T-helper 2 cell treated with Interferon-gamma antibody and Interleukin-4, amounts not matched to agents 5 μg/mL and 100 μg/mL, for 36 hours (primary cell): ENCODE data around the gene TMEM9.
A peak's percentile ranks its signal among the peaks of the same experiment; 100 is the strongest.
"Not testable (repeated sequence)": the region's sequence is repeated elsewhere in the genome, so short reads cannot be mapped to it uniquely, and the experiment has no call there.

ENCODE experiments used
- DNase-seq: peaks from one replicate; pipeline ENCODE4 v3.0.0; 2021; ENCODE audit warnings: low spot score
- H3K27ac Mint-ChIP-seq: one replicate; pipeline ENCODE4 v1.8.0; 2021; ENCODE audit warnings: mild to moderate bottlenecking, mixed read lengths
- H3K27me3 Mint-ChIP-seq: one replicate; pipeline ENCODE4 v1.8.0; 2021; ENCODE audit warnings: low read depth, mixed read lengths
- H3K36me3 Mint-ChIP-seq: one replicate; pipeline ENCODE4 v1.8.0; 2021; ENCODE audit warnings: low read depth, mixed read lengths
- H3K4me1 Mint-ChIP-seq: one replicate; pipeline ENCODE4 v1.8.0; 2021; ENCODE audit warnings: low read depth, mixed read lengths
- H3K4me3 Mint-ChIP-seq: one replicate; pipeline ENCODE4 v1.8.0; 2022; ENCODE audit warnings: mild to moderate bottlenecking, moderate library complexity, mixed read lengths
- H3K9me3 Mint-ChIP-seq: one replicate; pipeline ENCODE4 v1.8.0; 2021; ENCODE audit warnings: mixed read lengths

TMEM9 gene

DNA sequence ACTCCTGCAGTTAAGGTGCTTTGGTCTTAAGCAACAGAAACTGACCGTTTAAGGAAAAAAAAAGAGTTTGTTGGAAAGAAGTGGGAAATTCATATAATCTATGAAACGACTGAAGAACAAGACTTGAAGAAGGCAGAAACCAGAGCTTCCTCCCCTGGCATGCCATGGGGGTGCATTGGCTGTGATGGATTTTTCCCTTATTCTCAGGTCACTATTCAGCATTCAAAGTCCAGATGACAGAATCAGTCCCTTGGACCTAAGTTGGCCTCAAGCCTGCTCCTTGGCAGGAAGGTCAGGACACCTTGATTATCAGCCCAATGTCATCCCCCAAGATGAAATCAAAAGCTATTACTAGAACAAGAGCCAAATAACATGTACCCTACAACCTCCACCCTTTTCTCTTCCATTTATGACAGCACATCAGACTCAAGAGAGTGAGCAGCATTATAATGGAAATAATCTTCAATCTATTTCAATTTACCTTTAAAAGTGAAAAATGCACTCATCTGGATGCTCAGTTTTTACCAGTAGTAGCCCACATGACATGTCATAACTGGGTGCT is 15.8 kb upstream of the TMEM9 start:
- DNase-seq: no peak
- Mint-ChIP-seq H3K36me3 (no peaks in the 10 kb centered on the region), H3K27ac (no peak overlapping the region), H3K4me3 (peak overlapping the region; percentile 72), H3K9me3 (no peaks in the 10 kb centered on the region), H3K27me3 (peaks cover 19% of the 10 kb centered on the region), H3K4me1 (peaks cover 6% of the 10 kb centered on the region)

DNA sequence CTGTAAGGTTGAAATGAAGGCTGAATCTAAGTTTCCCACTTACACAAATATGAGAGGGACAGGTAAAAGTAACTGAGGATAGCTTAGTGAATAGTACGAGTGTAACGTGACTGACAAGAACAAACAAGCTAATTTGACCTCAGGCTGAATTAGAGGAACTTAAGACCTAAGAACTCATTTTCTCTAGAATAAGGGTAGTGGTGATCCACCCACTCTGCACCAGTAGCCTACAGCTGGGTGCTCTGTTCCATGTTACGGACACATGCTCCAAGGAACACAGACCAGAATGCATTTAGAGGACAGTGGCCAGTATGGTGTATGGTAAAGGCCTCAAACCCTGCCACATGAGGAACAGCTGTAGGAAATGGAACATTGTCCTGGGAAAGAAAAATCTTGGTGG is 14.9 kb upstream of the TMEM9 start:
- H3K27ac Mint-ChIP-seq: no peak overlapping the region

DNA sequence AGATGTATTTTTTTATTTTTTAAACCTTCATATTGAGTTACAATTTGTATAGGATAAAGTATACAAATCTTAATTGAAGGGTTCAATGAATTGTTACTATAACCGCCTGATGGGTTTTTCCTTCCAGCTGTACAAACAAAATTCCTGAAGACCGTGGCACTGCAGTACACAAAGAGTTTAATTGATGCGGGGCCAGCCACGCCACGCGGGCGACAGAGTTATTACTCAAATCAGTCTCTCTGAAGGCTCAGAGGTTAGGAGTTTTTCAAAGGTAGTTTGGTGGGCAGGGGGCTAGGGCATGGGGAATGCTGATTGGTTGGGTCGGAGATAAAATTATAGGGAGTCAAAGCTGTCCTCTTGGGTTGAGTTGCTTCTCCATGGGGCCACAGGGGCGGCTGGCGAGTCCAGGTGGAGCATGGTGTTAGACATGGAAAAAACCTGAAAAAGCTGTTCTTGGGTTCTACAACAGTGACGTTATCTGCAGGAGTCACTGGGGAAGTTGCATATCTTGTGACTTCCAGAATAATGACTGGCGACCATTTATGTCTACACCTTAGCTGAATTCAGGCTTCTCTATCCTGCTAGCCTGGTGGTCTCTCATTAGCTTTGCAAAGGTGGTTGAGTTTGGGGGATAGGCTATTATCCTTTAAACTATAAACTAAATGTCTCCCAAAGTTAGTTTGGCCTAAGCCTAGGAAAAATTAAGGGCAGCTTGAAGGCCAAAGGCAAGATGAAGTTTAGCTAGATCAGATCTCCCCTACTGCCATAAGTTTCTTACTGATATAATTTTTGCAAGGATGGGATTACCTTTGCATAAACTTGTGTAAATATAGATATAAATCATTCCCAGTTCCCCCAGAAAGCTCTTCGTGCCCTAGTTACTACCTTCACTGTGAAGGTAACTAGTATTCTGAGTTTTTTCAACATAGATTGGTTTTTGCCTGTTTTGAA is 13.0 kb upstream of the TMEM9 start:
- no peaks in the 10 kb centered on the region for H3K9me3 Mint-ChIP-seq
- no peak overlapping the region for H3K4me3 Mint-ChIP-seq
- no peaks in the 10 kb centered on the region for H3K36me3 Mint-ChIP-seq
- H3K27ac Mint-ChIP-seq: no peak overlapping the region
- H3K4me1 Mint-ChIP-seq: peaks cover 6% of the 10 kb centered on the region
- peaks cover 26% of the 10 kb centered on the region for H3K27me3 Mint-ChIP-seq
- DNase-seq: no peak

More for the DNA sequence above, 14.9 kb upstream of the TMEM9 start:
- no peaks in the 10 kb centered on the region for H3K9me3 Mint-ChIP-seq
- no peaks in the 10 kb centered on the region for H3K36me3 Mint-ChIP-seq
- peaks cover 6% of the 10 kb centered on the region for H3K4me1 Mint-ChIP-seq
- H3K27me3 Mint-ChIP-seq: peaks cover 19% of the 10 kb centered on the region
- H3K4me3 Mint-ChIP-seq: no peak overlapping the region
- no peak for DNase-seq

DNA sequence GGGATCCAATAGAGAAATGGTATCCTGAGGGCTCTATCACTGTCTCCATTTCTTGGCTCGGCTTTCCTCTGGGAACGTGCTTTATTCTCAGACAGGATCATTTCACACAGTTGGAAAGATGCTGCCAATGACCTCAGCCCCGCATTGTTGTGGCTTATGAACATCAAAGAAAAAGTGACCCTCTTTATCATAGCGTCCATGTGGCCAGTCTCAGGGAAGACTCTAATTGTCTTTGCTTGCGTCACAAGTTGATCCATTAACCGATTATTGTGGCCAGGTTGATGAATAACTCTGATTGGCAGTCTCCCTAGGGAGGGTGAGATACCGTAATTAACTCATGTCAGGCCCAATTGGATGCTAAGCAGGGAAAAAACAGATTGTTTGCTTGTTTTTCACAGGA is 10.4 kb upstream of the TMEM9 start:
- no peaks in the 10 kb centered on the region for H3K9me3 Mint-ChIP-seq
- no peak overlapping the region for H3K27ac Mint-ChIP-seq
- H3K36me3 Mint-ChIP-seq: no peaks in the 10 kb centered on the region
- DNase-seq: no peak
- peaks cover 19% of the 10 kb centered on the region for H3K27me3 Mint-ChIP-seq
- H3K4me3 Mint-ChIP-seq: no peak overlapping the region
- H3K4me1 Mint-ChIP-seq: no peaks in the 10 kb centered on the region

DNA sequence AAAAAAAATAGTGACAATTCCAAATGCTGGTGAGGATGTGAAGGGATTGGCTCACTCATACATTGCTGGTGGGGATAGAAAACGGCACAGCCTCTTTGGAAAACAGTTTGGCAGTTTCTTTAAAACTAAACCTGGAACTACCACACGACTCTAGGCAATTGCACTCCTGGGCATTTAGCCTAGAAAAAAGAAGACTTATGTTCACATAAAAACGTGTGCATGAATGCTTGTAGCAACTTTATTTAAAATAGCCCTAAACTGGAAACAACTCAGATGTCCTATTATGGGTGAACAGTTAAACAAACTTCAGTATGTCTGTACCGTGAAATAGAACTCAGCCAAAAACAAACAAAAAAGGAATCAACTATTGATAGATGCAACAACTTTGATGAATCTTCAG is 9.4 kb upstream of the TMEM9 start:
- peaks cover 13% of the 10 kb centered on the region for H3K27me3 Mint-ChIP-seq
- H3K9me3 Mint-ChIP-seq: no peaks in the 10 kb centered on the region
- no peaks in the 10 kb centered on the region for H3K4me1 Mint-ChIP-seq
- no peaks in the 10 kb centered on the region for H3K36me3 Mint-ChIP-seq
- no peak overlapping the region for H3K4me3 Mint-ChIP-seq
- H3K27ac Mint-ChIP-seq: no peak overlapping the region
- no peak for DNase-seq

DNA sequence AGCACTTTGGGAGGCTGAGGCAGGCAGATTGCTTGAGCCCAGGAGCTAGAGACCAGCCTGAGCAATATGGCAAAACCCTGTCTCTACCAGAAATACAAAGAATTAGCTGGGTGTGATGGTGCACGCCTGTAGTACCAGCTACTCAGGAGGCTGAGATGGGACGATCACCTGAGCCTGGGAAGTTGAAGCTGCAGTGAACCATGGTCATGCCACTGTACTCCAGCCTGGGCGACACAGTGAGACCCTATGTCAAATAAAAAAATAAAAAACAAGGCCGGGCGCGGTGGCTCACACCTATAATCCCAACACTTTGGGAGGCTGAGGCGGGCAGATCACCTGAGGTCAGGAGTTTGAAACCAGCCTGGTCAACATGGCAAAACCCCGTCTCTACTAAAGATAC is 8.8 kb upstream of the TMEM9 start:
- not testable (repeated sequence) for H3K4me3 Mint-ChIP-seq, H3K4me1 Mint-ChIP-seq, H3K27ac Mint-ChIP-seq, H3K36me3 Mint-ChIP-seq, DNase-seq, H3K9me3 Mint-ChIP-seq
- H3K27me3 Mint-ChIP-seq: peaks cover 14% of the 10 kb centered on the region

DNA sequence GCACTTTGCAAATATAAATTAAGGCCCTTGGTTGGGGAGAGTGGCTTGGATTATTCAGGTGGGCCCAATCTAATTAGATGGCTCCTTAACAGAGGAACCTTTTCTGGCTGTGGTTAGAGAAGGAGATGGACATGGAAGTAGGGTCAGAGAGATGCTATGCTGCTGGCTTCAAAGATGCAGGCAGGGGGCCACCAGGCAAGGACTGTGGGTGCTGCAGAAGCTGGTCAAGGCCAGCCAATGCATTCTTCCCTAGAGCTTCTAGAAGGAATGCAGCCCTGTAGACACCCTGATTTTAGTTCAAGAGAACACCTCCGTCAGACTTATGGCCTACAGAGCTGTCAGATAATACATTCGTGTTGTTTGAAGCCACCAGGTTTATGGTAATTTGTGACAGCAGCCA is 3.7 kb upstream of the TMEM9 start:
- H3K4me3 Mint-ChIP-seq: no peak overlapping the region
- H3K4me1 Mint-ChIP-seq: peaks cover 12% of the 10 kb centered on the region
- no peaks in the 10 kb centered on the region for H3K9me3 Mint-ChIP-seq
- no peak overlapping the region for H3K27ac Mint-ChIP-seq
- no peaks in the 10 kb centered on the region for H3K36me3 Mint-ChIP-seq
- no peak for DNase-seq
- peaks cover 27% of the 10 kb centered on the region for H3K27me3 Mint-ChIP-seq

DNA sequence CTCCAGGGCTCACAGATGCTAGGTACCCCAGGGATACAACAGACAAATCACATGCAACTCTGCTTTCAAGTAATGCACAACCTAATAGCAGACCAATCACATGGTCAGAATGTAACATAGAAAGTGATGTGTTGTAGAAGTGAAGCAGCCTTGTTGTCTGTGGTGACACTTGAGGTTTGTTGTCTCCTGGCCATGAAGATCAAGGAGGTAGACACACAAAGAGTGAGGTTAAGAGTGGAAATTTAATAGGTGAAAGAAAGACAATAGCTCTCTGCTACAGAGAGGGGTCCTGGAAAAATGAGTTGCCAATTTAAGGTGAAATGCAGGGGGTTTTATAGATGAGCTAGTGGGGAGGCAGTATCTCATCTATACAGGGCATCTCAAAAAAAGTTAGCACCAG is 2.5 kb upstream of the TMEM9 start:
- Mint-ChIP-seq H3K4me3 (no peak overlapping the region), H3K36me3 (no peaks in the 10 kb centered on the region), H3K9me3 (no peaks in the 10 kb centered on the region), H3K27ac (no peak overlapping the region), H3K4me1 (peaks cover 12% of the 10 kb centered on the region), H3K27me3 (peaks cover 20% of the 10 kb centered on the region)
- DNase-seq: no peak

DNA sequence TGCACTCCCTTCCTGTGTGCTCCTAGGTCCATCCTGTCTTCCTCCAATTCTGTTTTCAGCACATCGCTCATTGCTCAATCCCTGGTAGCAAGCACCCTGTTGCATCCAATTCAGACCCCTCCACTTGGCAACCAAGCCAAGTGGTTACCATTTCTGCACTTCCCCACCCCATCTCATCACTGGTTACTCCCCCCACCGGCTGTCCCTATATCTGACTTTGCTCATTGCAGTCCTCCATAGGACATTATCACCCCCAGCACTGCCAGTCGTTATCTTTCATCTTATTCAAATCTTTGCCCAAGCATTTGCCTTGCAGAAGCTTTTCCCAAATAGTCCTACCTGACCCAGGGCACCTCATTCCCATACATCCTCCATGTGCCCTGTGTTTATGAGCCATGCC is 2.1 kb upstream of the TMEM9 start:
- Mint-ChIP-seq H3K36me3 (no peaks in the 10 kb centered on the region), H3K27ac (no peak overlapping the region)

DNA sequence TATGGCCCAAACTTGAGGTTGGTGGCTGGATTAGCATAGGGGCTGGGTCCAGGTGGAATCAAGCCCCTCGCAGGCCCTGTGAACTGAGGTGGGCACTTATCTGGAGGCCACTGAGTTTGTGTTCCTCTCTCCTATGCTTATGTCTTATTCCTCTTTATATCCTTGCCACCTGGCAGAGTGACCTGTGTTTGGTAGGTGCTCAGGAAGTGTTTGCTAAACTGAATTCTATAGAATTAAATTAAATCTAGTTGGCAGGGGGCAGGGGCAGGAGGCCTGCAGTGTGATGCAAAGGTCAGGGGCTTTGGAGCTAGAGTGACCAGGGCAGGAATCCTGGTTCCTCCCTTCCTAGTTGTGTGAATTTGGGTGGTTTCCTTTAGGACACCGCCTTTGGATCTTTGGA is 1.1 kb upstream of the TMEM9 start:
- no peak overlapping the region for H3K4me3 Mint-ChIP-seq

More for the DNA sequence above, 2.1 kb upstream of the TMEM9 start:
- DNase-seq: no peak
- Mint-ChIP-seq H3K4me1 (peaks cover 12% of the 10 kb centered on the region), H3K9me3 (no peaks in the 10 kb centered on the region), H3K4me3 (no peak overlapping the region), H3K27me3 (peaks cover 20% of the 10 kb centered on the region)

DNA sequence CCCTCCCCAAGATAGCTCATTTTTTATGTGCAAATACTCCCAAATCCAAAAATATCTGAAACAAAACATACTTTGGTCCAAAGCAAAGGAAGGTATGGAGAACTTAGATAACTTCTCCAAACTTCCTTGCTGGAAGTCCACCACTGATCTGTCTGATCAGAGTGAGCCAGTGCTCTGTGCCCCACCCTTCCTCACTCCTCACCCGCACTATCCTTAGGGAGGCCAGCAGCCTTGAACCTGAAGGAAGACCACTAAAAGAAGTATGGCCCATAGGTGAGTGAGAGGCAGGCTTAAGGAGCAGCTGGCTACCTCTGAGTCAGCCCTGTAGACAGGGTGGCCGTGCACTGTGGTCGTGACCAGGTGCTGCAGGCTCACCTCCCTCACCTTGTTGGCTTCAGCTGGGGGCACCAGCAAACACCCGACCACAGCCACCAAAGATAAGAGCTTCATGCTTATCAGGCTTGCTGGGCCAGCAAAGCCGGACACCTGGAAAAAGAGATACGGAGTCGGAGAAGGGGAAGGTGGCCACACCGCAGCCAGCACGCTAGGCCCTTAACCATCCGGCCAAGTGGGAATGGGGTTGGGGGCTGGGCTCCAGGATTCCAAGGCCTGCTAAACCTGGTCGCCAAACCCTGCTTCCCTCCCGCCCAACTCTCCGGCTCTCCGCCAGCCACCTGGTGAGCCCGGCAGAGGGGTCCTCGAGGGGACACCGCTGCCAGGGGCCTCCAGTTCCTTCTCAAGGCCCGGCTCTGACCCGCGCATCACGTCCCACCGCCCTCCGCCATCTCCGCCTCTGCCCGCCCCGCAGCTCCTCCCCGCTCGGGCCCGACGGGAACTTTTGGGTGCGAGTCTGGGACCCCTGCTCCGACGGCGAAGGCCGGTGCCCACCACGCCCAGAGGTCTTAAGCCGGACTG is 543 bp downstream of the TMEM9 start:
- H3K9me3 Mint-ChIP-seq: no peaks in the 10 kb centered on the region
- H3K27ac Mint-ChIP-seq: peak overlapping the region; percentile 75
- DNase-seq: no peak
- H3K27me3 Mint-ChIP-seq: peaks cover 16% of the 10 kb centered on the region
- H3K4me1 Mint-ChIP-seq: peaks cover 12% of the 10 kb centered on the region
- H3K36me3 Mint-ChIP-seq: peaks cover 2% of the 10 kb centered on the region
- H3K4me3 Mint-ChIP-seq: peak overlapping the region; percentile 83

More for the DNA sequence above, 1.1 kb upstream of the TMEM9 start:
- no peak for DNase-seq
- Mint-ChIP-seq H3K27me3 (peaks cover 16% of the 10 kb centered on the region), H3K4me1 (peaks cover 12% of the 10 kb centered on the region), H3K9me3 (no peaks in the 10 kb centered on the region), H3K36me3 (no peaks in the 10 kb centered on the region), H3K27ac (no peak overlapping the region)

DNA sequence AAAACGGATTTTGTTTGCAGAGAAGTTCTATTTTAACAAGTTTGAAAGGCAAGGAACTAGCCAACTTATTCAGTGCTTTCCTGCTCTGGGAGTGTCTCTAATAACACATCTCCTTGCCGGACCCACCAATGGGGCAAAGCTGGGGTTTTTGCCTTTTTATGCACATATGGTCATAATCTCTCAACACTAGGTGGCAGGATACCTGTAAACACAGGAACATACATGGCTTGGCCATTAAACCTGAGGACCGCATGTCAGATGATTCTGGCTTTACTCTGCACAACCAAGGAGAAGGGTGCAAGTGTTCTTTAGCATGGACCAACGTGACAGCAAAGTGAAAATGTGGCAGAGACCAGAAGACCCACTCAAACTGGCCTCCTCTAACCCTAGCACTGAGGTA is 4.9 kb downstream of the TMEM9 start:
- H3K27me3 Mint-ChIP-seq: peaks cover 1% of the 10 kb centered on the region
- DNase-seq: no peak
- H3K4me1 Mint-ChIP-seq: peaks cover 7% of the 10 kb centered on the region
- peaks cover 2% of the 10 kb centered on the region for H3K36me3 Mint-ChIP-seq
- H3K9me3 Mint-ChIP-seq: no peaks in the 10 kb centered on the region
- no peak overlapping the region for H3K4me3 Mint-ChIP-seq
- H3K27ac Mint-ChIP-seq: no peak overlapping the region

DNA sequence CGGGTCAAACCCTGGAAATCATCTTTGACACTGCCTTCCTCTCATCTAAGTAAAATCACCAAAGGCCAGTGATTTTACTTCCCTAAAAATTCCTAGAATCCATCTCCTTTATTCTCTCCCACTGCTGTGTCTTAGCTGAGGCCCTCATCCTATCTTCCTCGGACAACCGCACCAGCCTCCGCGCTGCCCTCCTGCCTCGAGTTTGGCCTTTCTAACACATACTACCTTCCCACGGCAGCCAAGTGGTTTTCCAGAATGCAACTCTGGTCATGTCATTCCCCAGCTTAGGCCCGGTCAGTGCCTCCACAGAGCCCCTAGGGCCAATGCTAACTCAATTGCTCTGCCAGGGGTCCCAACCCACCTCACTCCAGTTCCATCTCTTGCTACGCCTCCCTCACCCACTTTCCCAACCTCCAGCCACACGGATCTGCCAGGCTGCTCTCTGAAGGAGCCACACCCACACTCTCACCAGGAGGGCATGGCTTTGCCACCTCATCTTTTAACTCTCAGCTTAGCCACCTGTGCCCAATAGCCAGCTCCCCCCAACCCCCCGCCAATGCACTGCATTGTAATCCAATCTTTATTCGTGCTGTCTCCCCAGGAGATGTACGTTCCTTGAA is 6.8 kb downstream of the TMEM9 start:
- Mint-ChIP-seq H3K4me3 (no peak overlapping the region), H3K4me1 (no peaks in the 10 kb centered on the region), H3K27me3 (no peaks in the 10 kb centered on the region), H3K27ac (no peak overlapping the region), H3K36me3 (peaks cover 5% of the 10 kb centered on the region), H3K9me3 (no peaks in the 10 kb centered on the region)
- DNase-seq: no peak
